ENCODE measurements around the gene NDUFV1. TPM values are rescaled to one million over a fixed set of nuclear protein-coding genes. Genes with fewer than 3 reads are reported as not detected.

NDUFV1 gene
- polyA plus RNA-seq, 1 experiment: 79.5 TPM

DNA sequence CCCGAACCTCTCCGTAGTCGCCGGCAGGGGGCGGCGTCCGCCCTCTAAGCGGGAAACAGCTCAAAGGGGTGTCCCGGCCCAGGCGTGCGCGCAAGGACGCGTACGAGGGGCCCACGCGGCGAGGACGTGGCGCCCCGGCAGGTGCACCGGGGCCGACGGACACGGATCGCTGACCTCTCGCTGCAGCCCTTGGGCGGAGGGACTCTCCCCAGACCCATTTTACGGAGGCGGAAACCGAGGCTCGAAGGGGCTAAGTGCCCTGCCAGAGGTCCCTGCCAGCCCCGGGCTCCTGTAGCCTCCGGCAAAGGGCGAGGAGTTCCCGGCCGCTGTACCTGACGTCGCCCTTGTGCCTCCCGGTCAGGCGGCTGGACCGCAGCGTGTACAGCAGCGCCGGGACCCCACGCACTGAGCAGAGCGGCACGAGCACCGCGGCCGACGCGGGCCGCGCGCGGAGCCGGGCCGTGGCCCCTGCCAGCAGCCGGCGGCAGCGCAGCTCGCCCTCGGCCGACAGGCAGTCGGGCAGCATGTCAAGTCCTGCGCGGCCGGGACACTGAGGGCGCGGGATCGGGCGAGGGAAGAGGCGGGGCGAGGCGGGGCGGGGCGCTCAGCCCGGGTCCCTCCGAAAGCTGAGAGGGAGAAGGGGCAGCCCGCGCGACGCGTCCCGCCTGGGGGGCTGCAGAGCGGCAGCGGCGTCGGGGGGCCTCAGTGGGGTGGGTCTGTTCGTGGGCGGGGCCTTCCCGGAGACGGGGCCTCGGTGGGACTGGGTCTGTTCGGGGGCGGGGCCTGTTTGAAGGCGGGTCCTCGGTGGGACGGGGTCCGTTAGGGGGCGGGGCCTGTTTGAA lies 22.9 kb downstream of the NDUFV1 start, which contains the start of gene NUDT8:
TSS of gene NUDT8 (minus strand) at position 552 of the 842 bp plus-strand sequence. CDS start at position 526, 26 bp downstream.
- ChIA-PET POLR2A (interaction anchor here (0.7 to 1.6 kb wide), 3 partner anchors 15 to 49 kb away, joined by 5 to 6 read pairs (median 5); partner anchors contain the start of gene GSTP1), CTCF (interaction anchor here (0.5 to 4.3 kb wide), 15 partner anchors 9 to 1101 kb away, joined by 3 to 44 read pairs (median 4); partner anchors contain the start of gene GSTP1)

DNA sequence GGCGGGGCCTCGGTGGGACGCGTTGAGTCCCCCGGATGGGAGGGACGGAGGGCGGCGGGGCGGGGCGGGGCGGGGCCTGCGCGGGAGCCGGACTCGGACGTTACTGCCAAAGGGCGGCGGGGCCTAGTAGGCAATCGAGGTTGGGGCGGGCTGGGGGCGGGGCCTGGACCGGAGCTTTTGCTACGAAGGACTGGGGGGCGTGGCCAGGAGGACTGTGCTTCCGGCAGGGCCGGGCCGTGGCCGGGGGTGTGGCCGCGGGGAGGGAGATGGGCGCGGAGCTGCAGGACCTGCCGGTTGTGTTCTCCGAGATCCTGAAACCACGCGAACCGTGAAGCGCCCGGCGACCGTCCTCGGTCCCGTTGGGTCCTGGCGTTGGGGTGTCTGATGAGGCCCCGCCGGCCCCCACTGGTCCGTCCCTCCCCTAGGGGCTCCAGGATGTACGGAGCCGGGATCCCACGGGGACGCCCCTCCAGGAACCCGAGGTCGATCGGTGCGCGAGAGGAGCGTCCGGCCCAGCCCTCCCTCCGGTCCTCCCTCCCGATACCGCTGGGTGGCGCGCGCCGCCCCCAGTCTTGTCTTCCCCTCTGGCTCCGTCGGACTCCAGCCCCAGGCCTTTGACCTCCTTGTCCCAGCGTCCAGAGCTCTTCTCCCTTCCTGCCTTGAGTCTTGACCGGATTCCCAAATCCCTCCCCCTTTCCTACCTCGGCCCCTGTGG lies 23.6 kb downstream of the NDUFV1 start:
- Histone ChIP-seq H3K27me3 (ENCODE audit: control insufficient read depth, insufficient read depth, low read length) (peaks cover 5% of the 10 kb centered on the region), H3K4me3 (ENCODE audit: low read depth, low read length) (peak overlapping the region; percentile 79), H3K9me3 (ENCODE audit: control insufficient read depth, insufficient read depth, low read length) (no peaks in the 10 kb centered on the region; the same call in 1 of the 2 replicates), H3K27ac (ENCODE audit: low read depth, low read length) (peak overlapping the region; percentile 39)
- TF ChIP-seq, protein P1, sequence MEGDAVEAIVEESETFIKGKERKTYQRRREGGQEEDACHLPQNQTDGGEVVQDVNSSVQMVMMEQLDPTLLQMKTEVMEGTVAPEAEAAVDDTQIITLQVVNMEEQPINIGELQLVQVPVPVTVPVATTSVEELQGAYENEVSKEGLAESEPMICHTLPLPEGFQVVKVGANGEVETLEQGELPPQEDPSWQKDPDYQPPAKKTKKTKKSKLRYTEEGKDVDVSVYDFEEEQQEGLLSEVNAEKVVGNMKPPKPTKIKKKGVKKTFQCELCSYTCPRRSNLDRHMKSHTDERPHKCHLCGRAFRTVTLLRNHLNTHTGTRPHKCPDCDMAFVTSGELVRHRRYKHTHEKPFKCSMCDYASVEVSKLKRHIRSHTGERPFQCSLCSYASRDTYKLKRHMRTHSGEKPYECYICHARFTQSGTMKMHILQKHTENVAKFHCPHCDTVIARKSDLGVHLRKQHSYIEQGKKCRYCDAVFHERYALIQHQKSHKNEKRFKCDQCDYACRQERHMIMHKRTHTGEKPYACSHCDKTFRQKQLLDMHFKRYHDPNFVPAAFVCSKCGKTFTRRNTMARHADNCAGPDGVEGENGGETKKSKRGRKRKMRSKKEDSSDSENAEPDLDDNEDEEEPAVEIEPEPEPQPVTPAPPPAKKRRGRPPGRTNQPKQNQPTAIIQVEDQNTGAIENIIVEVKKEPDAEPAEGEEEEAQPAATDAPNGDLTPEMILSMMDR (IDR thresholded peaks at IDR 0.05; ENCODE audit: low read depth, low read length): peak; percentile 65
- POLR2A ChIA-PET: interaction anchor here (1.1 to 1.6 kb wide), 2 partner anchors 16 to 47 kb away, joined by 5 to 6 read pairs; partner anchors contain the start of gene GSTP1
- CTCF ChIA-PET: interaction anchor here (0.5 to 4.3 kb wide), 11 partner anchors 10 to 1102 kb away, joined by 3 to 44 read pairs (median 3); no protein-coding TSS in a partner anchor
- DNase-seq (ENCODE audit: low read depth, low spot score): peak; percentile 87

More for the DNA sequence above, 22.9 kb downstream of the NDUFV1 start, which contains the start of gene NUDT8:
- Histone ChIP-seq H3K27me3 (ENCODE audit: control insufficient read depth, insufficient read depth, low read length) (peaks cover 5% of the 10 kb centered on the region), H3K4me3 (ENCODE audit: low read depth, low read length) (peak within 1 kb of the TSS; percentile 79), H3K27ac (ENCODE audit: low read depth, low read length) (peak within 1 kb of the TSS; percentile 39), H3K9me3 (ENCODE audit: control insufficient read depth, insufficient read depth, low read length) (no peaks in the 10 kb centered on the region; the same call in 1 of the 2 replicates)
- DNase-seq (ENCODE audit: low read depth, low spot score): no peak
- TF ChIP-seq, protein P1 (IDR thresholded peaks at IDR 0.05; ENCODE audit: low read depth, low read length): peak; percentile 80

- Histone ChIP-seq H3K27ac (ENCODE audit: low read depth, low read length) (no peak overlapping the region), H3K9me3 (ENCODE audit: control insufficient read depth, insufficient read depth, low read length) (no peaks in the 10 kb centered on the region; the same call in 1 of the 2 replicates), H3K27me3 (ENCODE audit: control insufficient read depth, insufficient read depth, low read length) (peaks cover 5% of the 10 kb centered on the region), H3K4me3 (ENCODE audit: low read depth, low read length) (peak overlapping the region; percentile 79)
- DNase-seq (ENCODE audit: low read depth, low spot score): no peak
- TF ChIP-seq, protein P1 (IDR thresholded peaks at IDR 0.05; ENCODE audit: low read depth, low read length): no peak
- ChIA-PET CTCF (interaction anchor here (0.6 to 4.3 kb wide), 7 partner anchors 11 to 210 kb away, joined by 3 to 44 read pairs (median 5); no protein-coding TSS in a partner anchor), POLR2A (no interaction called here)
Measured at GRCh38 chr11:67630943-67631331, 24.2 kb downstream of the NDUFV1 start.

DNA sequence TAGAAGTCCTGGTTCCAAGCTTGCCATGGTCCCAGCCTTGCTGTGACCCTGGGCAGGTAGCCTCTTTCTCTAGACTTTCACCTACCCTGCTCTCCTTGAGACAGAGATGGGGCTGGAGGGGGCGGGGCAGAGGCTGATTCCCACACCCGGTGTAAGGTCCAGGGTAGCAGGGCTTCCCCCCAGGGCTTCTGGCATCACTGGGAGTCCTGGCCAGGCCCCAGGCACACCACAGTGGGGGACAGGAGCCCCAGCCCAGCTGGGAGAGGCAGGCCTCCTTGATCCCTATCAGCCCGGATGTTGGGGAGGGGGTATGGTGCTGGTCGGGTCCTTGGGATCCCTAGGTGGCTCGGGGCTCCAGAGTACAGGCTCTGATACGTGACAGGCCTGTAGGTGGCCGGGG lies 24.7 kb downstream of the NDUFV1 start:
- POLR2A ChIA-PET: no interaction called here

More for the DNA sequence above, 24.7 kb downstream of the NDUFV1 start:
- no peak overlapping the region for H3K4me3 ChIP-seq (ENCODE audit: low read depth, low read length)
- no peak overlapping the region for H3K27ac ChIP-seq (ENCODE audit: low read depth, low read length)
- no peak for DNase-seq (ENCODE audit: low read depth, low spot score)
- H3K27me3 ChIP-seq (ENCODE audit: control insufficient read depth, insufficient read depth, low read length): peaks cover 5% of the 10 kb centered on the region
- no peaks in the 10 kb centered on the region; the same call in 1 of the 2 replicates for H3K9me3 ChIP-seq (ENCODE audit: control insufficient read depth, insufficient read depth, low read length)
- TF ChIP-seq, protein P1 (IDR thresholded peaks at IDR 0.05; ENCODE audit: low read depth, low read length): no peak
- CTCF ChIA-PET: interaction anchor here (4.3 kb wide), 1 partner anchor 16 kb away, joined by 44 read pairs; no protein-coding TSS in a partner anchor
